Stimulated activated naive CD8-positive, alpha-beta T cell treated with anti-CD3 and anti-CD28 coated beads, Interleukin-15, Interleukin-2, amounts not matched to agents 100 U/mL and 50 U/mL, for 24 hours (primary cell): ENCODE measurements around the gene HSD11B1L.
"Not testable (repeated sequence)": the region's sequence is repeated elsewhere in the genome, so short reads cannot be mapped to it uniquely, and the experiment has no call there.

Source experiments
- ATAC-seq: fragments of 150-1000 bp; cut with Tn5 transposase; one replicate; pipeline ENCODE4 v1.10.0; 2021
- DNase-seq: peaks from one replicate; pipeline ENCODE4 v3.0.0; 2021

HSD11B1L gene

DNA sequence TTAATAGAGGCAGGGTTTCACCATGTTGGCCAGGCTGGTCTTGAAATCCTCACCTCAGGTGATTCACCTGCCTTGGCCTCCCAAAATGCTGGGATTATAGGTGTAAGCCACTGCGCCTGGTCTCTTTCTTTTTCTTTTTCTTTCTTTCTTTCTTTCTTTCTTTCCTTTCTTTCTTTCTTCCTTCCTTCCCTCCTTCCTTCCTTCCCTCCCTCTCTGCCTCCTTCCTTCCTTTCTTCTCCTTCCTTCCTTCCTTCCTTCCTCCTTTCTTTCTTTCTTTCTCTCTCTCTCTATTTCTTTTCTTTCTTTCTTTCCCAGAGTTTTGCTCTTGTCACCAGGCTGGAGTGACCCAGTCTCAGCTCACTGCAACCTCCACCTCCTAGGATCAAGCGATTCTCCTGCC, 52.3 kb downstream of the HSD11B1L start:
- ATAC-seq, DNase-seq: not testable (repeated sequence)
